HepG2 (cell line): Measurements from ENCODE around the gene ALX3. TPM values are rescaled to one million over a fixed set of nuclear protein-coding genes. Genes with fewer than 3 reads are reported as not detected.

ENCODE experiments used
- ATRX ChIP-seq: sonication (generic); formaldehyde crosslinking; IDR thresholded peaks from 2 replicates; pipeline ENCODE4 v1.4.0; 2020; ENCODE audit warnings: missing genetic modification reagents, borderline replicate concordance
- CEBPG ChIP-seq: IDR thresholded peaks from 2 replicates; pipeline ENCODE4 v1.6.1; 2016
- ELF3 ChIP-seq: IDR thresholded peaks from 2 replicates; pipeline ENCODE4 v1.6.1; 2016; ENCODE audit warnings: missing genetic modification reagents, missing compliant biosample characterization
- FOXA1 ChIP-seq, 2 experiments: fragments of 450-650 bp in 1 of 2; sonication (generic) in 1 of 2; formaldehyde crosslinking in 1 of 2; IDR thresholded peaks; 2 replicates each; pipeline versions ENCODE4 v1.4.0 to v1.6.1; 2016 to 2020; ENCODE audit warnings: missing genetic modification reagents in 1 of 2
- GABPA ChIP-seq, 2 experiments: IDR thresholded peaks; 2 replicates each; pipeline ENCODE4 v1.6.1; 2011 to 2016; ENCODE audit warnings: low read depth in 2 of 2, low read length in 1 of 2, missing biosample characterization in 1 of 2, missing genetic modification characterization in 1 of 2
- HNRNPH1 ChIP-seq: fragments of 200-400 bp; formaldehyde crosslinking; optimal IDR thresholded peaks from 2 replicates; pipeline ENCODE3; 2017; ENCODE audit warnings: mild to moderate bottlenecking, low read depth, low read length
- NFIB ChIP-seq: sonication (generic); formaldehyde crosslinking; IDR thresholded peaks from 2 replicates; pipeline ENCODE4 v1.9.0; 2021; ENCODE audit warnings: missing genetic modification reagents, mild to moderate bottlenecking, borderline replicate concordance
- NFYB ChIP-seq: sonication (generic); formaldehyde crosslinking; IDR thresholded peaks from 2 replicates; pipeline ENCODE4 v1.4.0; 2020; ENCODE audit warnings: missing genetic modification reagents
- NKX3-1 ChIP-seq: sonication (generic); formaldehyde crosslinking; IDR thresholded peaks from 2 replicates; pipeline ENCODE4 v1.5.0; 2020; ENCODE audit warnings: missing genetic modification reagents
- PAX8 ChIP-seq: sonication (generic); formaldehyde crosslinking; IDR thresholded peaks from 2 replicates; pipeline ENCODE4 v1.8.0; 2022; ENCODE audit warnings: mild to moderate bottlenecking, missing genetic modification reagents, borderline replicate concordance
- REXO4 ChIP-seq: sonication (generic); formaldehyde crosslinking; IDR thresholded peaks from 2 replicates; pipeline ENCODE4 v1.8.0; 2022; ENCODE audit warnings: missing genetic modification reagents, mild to moderate bottlenecking, borderline replicate concordance
- SMAD3 ChIP-seq: sonication (generic); formaldehyde crosslinking; IDR thresholded peaks from 2 replicates; pipeline ENCODE4 v1.4.0; 2020; ENCODE audit warnings: missing genetic modification reagents
- TAF1 ChIP-seq: sonication (generic); formaldehyde crosslinking; IDR thresholded peaks from 2 replicates; pipeline ENCODE4 v1.4.0; 2020; ENCODE audit warnings: missing genetic modification reagents
- TCF7L2 ChIP-seq: IDR thresholded peaks from 2 replicates; pipeline ENCODE4 v1.6.1; 2011; ENCODE audit warnings: mild to moderate bottlenecking, low read depth, low read length, moderate library complexity
- TSC22D2 ChIP-seq: sonication (generic); formaldehyde crosslinking; IDR thresholded peaks from 2 replicates; pipeline ENCODE4 v1.5.1; 2020; ENCODE audit warnings: missing genetic modification reagents, mild to moderate bottlenecking, borderline replicate concordance
- ZNF20 ChIP-seq: sonication (generic); formaldehyde crosslinking; IDR thresholded peaks from 2 replicates; pipeline ENCODE4 v1.4.0; 2020; ENCODE audit warnings: mild to moderate bottlenecking, moderate library complexity, missing genetic modification reagents
- ZNF343 ChIP-seq: sonication (generic); formaldehyde crosslinking; IDR thresholded peaks from 2 replicates; pipeline ENCODE4 v1.4.0; 2020; ENCODE audit warnings: mild to moderate bottlenecking, missing genetic modification reagents
- ZNF570 ChIP-seq: sonication (generic); formaldehyde crosslinking; IDR thresholded peaks from 2 replicates; pipeline ENCODE4 v1.4.0; 2020; ENCODE audit warnings: mild to moderate bottlenecking, missing genetic modification reagents, borderline replicate concordance
- ZNF768 ChIP-seq: sonication (generic); formaldehyde crosslinking; IDR thresholded peaks from 2 replicates; pipeline ENCODE4 v1.4.0; 2020; ENCODE audit warnings: missing genetic modification reagents
- polyA plus RNA-seq, 8 experiments: library from polyadenylated mRNA; depleted of rRNA in 3 of 8; stranded (reverse) in 7 of 8; unstranded in 1 of 8; fragments of >200 nt; fragmentation: Illumina TruSeq in 4 of 8; extraction: Trizol in 4 of 8; gene quantifications; 2 replicates each; pipeline versions ENCODE4 v1.2.1 to v1.2.3, GENCODE V29; 2011 to 2016; ENCODE audit warnings: low read depth in 4 of 8, missing spikeins in 1 of 8, mixed read lengths in 1 of 8; ENCODE audit not compliant: insufficient read depth in 1 of 8
- total RNA-seq, 5 experiments: library from RNA; depleted of rRNA; stranded (reverse); fragments of >200 nt; fragmentation: Illumina TruSeq; extraction: Trizol; gene quantifications; 2 replicates each; pipeline ENCODE4 v1.2.3, GENCODE V29; 2016; ENCODE audit warnings: low read depth in 1 of 5
- TF ChIP-seq, protein P1 (sequence below): sonication (generic); formaldehyde crosslinking; IDR thresholded peaks from 2 replicates; pipeline ENCODE4 v1.4.0; 2020; ENCODE audit warnings: mild to moderate bottlenecking, missing genetic modification reagents
- TF ChIP-seq, protein P2 (sequence below): sonication (generic); formaldehyde crosslinking; IDR thresholded peaks from 2 replicates; pipeline ENCODE4 v1.9.0; 2021; ENCODE audit warnings: missing genetic modification reagents, mild to moderate bottlenecking, borderline replicate concordance
- TF ChIP-seq, protein P3 (sequence below): IDR thresholded peaks from 2 replicates; pipeline ENCODE4 v1.6.1; 2016

Gene ALX3
- total and polyA plus RNA-seq, 2 of the 13 experiments (the other 11 are each of a cell fraction or from before 2014, with no cell fraction given): not detected

DNA sequence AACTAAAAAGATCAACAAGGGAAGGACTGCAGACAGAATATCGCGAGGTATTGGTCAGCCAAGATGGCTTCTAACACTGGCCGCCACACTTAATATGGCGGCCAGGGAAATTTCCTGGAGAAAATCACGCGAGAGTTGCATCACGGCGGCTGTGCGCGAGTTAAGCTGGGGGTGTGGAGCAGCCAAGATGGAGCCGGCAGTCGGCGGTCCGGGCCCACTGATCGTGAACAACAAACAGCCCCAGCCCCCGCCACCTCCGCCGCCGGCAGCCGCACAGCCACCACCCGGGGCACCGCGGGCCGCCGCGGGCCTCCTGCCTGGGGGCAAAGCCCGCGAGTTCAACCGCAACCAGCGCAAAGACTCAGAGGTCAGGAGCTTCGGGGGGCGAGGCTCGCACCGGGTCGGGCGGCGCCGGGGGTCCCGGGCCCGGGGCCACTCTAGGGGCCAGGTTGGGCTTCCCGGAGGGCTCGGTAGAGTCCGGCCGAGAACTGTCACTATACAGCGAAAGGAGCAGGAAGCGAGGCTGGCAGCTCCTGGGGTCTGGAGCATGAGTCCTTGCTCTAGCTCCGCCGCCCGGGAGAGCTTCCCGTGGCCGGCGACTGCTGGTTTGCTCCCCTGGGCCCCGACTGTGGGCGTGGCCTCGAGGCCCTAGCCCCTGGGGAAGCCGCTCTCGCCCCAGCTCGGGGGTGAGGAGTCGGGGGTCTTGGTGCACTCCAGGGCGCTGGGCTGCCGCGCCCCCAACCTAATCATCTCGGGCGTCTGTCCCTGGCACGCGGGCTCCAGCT lies 35.8 kb downstream of the ALX3 start, which contains the start of gene STRIP1 (continued):
- TF ChIP-seq PAX8 (CRISPR knock-in tag) (no peak), FOXA1 (IDR thresholded peaks at IDR 0.05) (no peak), FOXA1 (CRISPR knock-in tag; IDR thresholded peaks at IDR 0.05) (peak; percentile 72; the same call in 1 of the 2 replicates), CEBPG (CRISPR knock-in tag) (peak; percentile 80), TCF7L2 (no peak), ZNF343 (no peak), NFIB (no peak), NKX3-1 (CRISPR knock-in tag) (no peak; the same call in 1 of the 2 replicates), ZNF570 (CRISPR knock-in tag) (no peak), ATRX (CRISPR knock-in tag) (no peak), ELF3 (CRISPR knock-in tag) (peak; percentile 92), TAF1 (CRISPR knock-in tag) (peak; percentile 73), TSC22D2 (CRISPR knock-in tag) (no peak), HNRNPH1 (no peak), GABPA (IDR thresholded peaks at IDR 0.05; ENCODE audit: low read depth, low read length) (no peak; the same call in 1 of the 2 replicates), GABPA (CRISPR knock-in tag; IDR thresholded peaks at IDR 0.05; ENCODE audit: low read depth) (peak; percentile 86), SMAD3 (CRISPR knock-in tag) (peak; percentile 62; the same call in 1 of the 2 replicates), REXO4 (CRISPR knock-in tag) (no peak), ZNF768 (no peak), ZNF20 (CRISPR knock-in tag) (no peak), NFYB (no peak)
- TF ChIP-seq, protein P1, sequence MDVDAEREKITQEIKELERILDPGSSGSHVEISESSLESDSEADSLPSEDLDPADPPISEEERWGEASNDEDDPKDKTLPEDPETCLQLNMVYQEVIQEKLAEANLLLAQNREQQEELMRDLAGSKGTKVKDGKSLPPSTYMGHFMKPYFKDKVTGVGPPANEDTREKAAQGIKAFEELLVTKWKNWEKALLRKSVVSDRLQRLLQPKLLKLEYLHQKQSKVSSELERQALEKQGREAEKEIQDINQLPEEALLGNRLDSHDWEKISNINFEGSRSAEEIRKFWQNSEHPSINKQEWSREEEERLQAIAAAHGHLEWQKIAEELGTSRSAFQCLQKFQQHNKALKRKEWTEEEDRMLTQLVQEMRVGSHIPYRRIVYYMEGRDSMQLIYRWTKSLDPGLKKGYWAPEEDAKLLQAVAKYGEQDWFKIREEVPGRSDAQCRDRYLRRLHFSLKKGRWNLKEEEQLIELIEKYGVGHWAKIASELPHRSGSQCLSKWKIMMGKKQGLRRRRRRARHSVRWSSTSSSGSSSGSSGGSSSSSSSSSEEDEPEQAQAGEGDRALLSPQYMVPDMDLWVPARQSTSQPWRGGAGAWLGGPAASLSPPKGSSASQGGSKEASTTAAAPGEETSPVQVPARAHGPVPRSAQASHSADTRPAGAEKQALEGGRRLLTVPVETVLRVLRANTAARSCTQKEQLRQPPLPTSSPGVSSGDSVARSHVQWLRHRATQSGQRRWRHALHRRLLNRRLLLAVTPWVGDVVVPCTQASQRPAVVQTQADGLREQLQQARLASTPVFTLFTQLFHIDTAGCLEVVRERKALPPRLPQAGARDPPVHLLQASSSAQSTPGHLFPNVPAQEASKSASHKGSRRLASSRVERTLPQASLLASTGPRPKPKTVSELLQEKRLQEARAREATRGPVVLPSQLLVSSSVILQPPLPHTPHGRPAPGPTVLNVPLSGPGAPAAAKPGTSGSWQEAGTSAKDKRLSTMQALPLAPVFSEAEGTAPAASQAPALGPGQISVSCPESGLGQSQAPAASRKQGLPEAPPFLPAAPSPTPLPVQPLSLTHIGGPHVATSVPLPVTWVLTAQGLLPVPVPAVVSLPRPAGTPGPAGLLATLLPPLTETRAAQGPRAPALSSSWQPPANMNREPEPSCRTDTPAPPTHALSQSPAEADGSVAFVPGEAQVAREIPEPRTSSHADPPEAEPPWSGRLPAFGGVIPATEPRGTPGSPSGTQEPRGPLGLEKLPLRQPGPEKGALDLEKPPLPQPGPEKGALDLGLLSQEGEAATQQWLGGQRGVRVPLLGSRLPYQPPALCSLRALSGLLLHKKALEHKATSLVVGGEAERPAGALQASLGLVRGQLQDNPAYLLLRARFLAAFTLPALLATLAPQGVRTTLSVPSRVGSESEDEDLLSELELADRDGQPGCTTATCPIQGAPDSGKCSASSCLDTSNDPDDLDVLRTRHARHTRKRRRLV (CRISPR knock-in tag): no peak
- TF ChIP-seq, protein P2, sequence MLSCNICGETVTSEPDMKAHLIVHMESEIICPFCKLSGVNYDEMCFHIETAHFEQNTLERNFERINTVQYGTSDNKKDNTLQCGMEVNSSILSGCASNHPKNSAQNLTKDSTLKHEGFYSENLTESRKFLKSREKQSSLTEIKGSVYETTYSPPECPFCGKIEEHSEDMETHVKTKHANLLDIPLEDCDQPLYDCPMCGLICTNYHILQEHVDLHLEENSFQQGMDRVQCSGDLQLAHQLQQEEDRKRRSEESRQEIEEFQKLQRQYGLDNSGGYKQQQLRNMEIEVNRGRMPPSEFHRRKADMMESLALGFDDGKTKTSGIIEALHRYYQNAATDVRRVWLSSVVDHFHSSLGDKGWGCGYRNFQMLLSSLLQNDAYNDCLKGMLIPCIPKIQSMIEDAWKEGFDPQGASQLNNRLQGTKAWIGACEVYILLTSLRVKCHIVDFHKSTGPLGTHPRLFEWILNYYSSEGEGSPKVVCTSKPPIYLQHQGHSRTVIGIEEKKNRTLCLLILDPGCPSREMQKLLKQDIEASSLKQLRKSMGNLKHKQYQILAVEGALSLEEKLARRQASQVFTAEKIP (CRISPR knock-in tag): no peak
- TF ChIP-seq, protein P3, sequence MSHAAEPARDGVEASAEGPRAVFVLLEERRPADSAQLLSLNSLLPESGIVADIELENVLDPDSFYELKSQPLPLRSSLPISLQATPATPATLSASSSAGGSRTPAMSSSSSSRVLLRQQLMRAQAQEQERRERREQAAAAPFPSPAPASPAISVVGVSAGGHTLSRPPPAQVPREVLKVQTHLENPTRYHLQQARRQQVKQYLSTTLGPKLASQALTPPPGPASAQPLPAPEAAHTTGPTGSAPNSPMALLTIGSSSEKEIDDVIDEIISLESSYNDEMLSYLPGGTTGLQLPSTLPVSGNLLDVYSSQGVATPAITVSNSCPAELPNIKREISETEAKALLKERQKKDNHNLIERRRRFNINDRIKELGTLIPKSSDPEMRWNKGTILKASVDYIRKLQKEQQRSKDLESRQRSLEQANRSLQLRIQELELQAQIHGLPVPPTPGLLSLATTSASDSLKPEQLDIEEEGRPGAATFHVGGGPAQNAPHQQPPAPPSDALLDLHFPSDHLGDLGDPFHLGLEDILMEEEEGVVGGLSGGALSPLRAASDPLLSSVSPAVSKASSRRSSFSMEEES: no peak
